SK-N-SH (cell line): Measurements from ENCODE around the gene ZDHHC8.

Experiments used
- CTCF ChIP-seq: fragments of 200-600 bp; sonication (generic); IDR thresholded peaks from 2 replicates; pipeline ENCODE4 v1.6.1; 2017; ENCODE audit warnings: antibody characterized with exemption, mild to moderate bottlenecking, moderate library complexity
- EP300 ChIP-seq, 2 experiments: IDR thresholded peaks; 2 replicates each; pipeline versions ENCODE4 v1.4.0 to v1.6.1; 2012; ENCODE audit warnings: borderline replicate concordance in 1 of 2, low read depth in 1 of 2, low read length in 1 of 2
- EZH2phosphoT487 ChIP-seq: fragments of 200-600 bp; sonication (generic); IDR thresholded peaks from 2 replicates; pipeline ENCODE4 v1.6.1; 2017; ENCODE audit warnings: low read depth, mixed run types, mild to moderate bottlenecking, antibody characterized with exemption, moderate library complexity, borderline replicate concordance
- FOSL2 ChIP-seq: IDR thresholded peaks from 2 replicates; pipeline ENCODE4 v1.4.0; 2012; ENCODE audit warnings: low read depth, mild to moderate bottlenecking, moderate library complexity, borderline replicate concordance
- IRF3 ChIP-seq: fragments of 150-350 bp; IDR thresholded peaks from 2 replicates; pipeline ENCODE4 v1.6.1; 2016; ENCODE audit warnings: mild to moderate bottlenecking, low read depth, low read length
- JUND ChIP-seq: IDR thresholded peaks from 2 replicates; pipeline ENCODE4 v1.4.0; 2012
- MAX ChIP-seq: IDR thresholded peaks from 2 replicates; pipeline ENCODE4 v1.4.0; 2012; ENCODE audit warnings: low read depth
- MEF2A ChIP-seq: IDR thresholded peaks from 2 replicates; pipeline ENCODE4 v1.4.0; 2012; ENCODE audit warnings: low read depth, borderline replicate concordance
- NRF1 ChIP-seq: IDR thresholded peaks from 2 replicates; pipeline ENCODE4 v1.6.1; 2012; ENCODE audit warnings: low read depth, mild to moderate bottlenecking, low read length
- POLR2AphosphoS5 ChIP-seq: IDR thresholded peaks from 2 replicates; pipeline ENCODE4 v1.6.1; 2012; ENCODE audit warnings: low read depth, low read length
- RFX5 ChIP-seq: IDR thresholded peaks from 2 replicates; pipeline ENCODE4 v1.6.1; 2012; ENCODE audit warnings: mild to moderate bottlenecking, improper control_type of control experiment, low read length
- SMC3 ChIP-seq: IDR thresholded peaks from 2 replicates; pipeline ENCODE4 v1.6.1; 2012; ENCODE audit warnings: low read depth, low read length, improper control_type of control experiment
- TCF12 ChIP-seq: IDR thresholded peaks from 2 replicates; pipeline ENCODE4 v1.4.0; 2012
- TEAD4 ChIP-seq: IDR thresholded peaks from 2 replicates; pipeline ENCODE4 v1.4.0; 2012; ENCODE audit warnings: mild to moderate bottlenecking, borderline replicate concordance; ENCODE audit not compliant: insufficient read depth

DNA sequence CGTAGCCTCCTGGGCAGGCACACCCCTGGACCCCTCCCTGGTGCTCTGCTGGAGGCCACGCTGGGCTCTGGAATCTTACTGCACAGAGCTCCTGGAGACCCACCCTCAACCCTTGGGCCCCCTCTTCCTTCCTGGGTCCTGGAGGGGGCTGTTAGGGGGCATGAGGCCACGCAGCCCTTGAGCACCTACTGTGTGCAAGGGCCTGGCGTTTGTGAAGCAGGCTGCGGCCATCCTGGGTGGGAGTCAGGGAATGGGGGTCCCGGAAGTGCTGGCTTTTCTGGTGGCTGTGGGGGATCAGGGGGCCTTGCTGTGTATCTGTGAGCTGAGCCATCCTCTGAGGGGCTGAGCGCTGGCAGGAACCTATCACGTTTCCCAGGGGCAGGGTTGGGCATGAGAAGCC is 60.2 kb downstream of the ZDHHC8 start:
- TF ChIP-seq SMC3, result no peak
- no peak for TF ChIP-seq CTCF
- no peak for TF ChIP-seq MEF2A
- TF ChIP-seq EZH2phosphoT487, result no peak
- no peak for TF ChIP-seq FOSL2
- no peak for TF ChIP-seq NRF1
- TF ChIP-seq POLR2AphosphoS5, result no peak
- no peak for TF ChIP-seq TCF12
- TF ChIP-seq EP300 (IDR thresholded peaks at IDR 0.05; ENCODE audit: borderline replicate concordance in 1 of 2, low read depth in 1 of 2, low read length in 1 of 2), result no peak
- TF ChIP-seq TEAD4, result no peak
- TF ChIP-seq MAX, result no peak
- TF ChIP-seq JUND, result no peak
- TF ChIP-seq RFX5, result no peak
- no peak for TF ChIP-seq IRF3
